ENCODE measurements around the gene SYP.

Gene SYP

GRCh38 chrX:49192722-49193328, 7.2 kb downstream of the SYP start:
- Histone ChIP-seq H3K27ac (no peak overlapping the region), H3K4me3 (no peak overlapping the region)
- no peak for TF ChIP-seq CTCF (IDR thresholded peaks at IDR 0.05)
- DNase-seq (ENCODE audit: low spot score): no peak

- peak overlapping the region; percentile 80 for H3K4me3 ChIP-seq
- peak overlapping the region; percentile 68 to 95 for H3K27ac ChIP-seq
- no peak for TF ChIP-seq CTCF (IDR thresholded peaks at IDR 0.05)
- DNase-seq (ENCODE audit: low spot score): no peak
These were observed 8.4 kb downstream of the SYP start for GRCh38 chrX:49191574-49192011.

- peak overlapping the region; percentile 80 for H3K4me3 ChIP-seq
- no peak for TF ChIP-seq CTCF (IDR thresholded peaks at IDR 0.05)
- peak; percentile 95 for DNase-seq (ENCODE audit: low spot score)
- peak overlapping the region; percentile 68 to 95 for H3K27ac ChIP-seq
These were observed 9.0 kb downstream of the SYP start for GRCh38 chrX:49190821-49191573.

GRCh38 chrX:49189606-49190005, 10.4 kb downstream of the SYP start:
- H3K4me3 ChIP-seq: peak overlapping the region; percentile 69
- peak overlapping the region in 1 of 2 donors; percentile 91 for H3K27ac ChIP-seq
- no peak for DNase-seq (ENCODE audit: low spot score)
- no peak for TF ChIP-seq CTCF (IDR thresholded peaks at IDR 0.05)

- peak overlapping the region in 1 of 2 donors; percentile 32 for H3K27ac ChIP-seq
- TF ChIP-seq CTCF (IDR thresholded peaks at IDR 0.05): no peak
- DNase-seq (ENCODE audit: low spot score): no peak
- H3K4me3 ChIP-seq: no peak overlapping the region
These were observed 11.4 kb downstream of the SYP start for GRCh38 chrX:49188468-49189076.

GRCh38 chrX:49187526-49187925, 12.5 kb downstream of the SYP start:
- TF ChIP-seq CTCF (IDR thresholded peaks at IDR 0.05): no peak
- H3K27ac ChIP-seq: peak overlapping the region in 1 of 2 donors; percentile 92

More at GRCh38 chrX:49187526-49187925, 12.5 kb downstream of the SYP start:
- DNase-seq (ENCODE audit: low spot score): no peak
- no peak overlapping the region for H3K4me3 ChIP-seq
